ENCODE results near the gene SLC38A3.

SLC38A3 gene

GRCh38 chr3:50201573-50202315 lies 3.3 kb upstream of the SLC38A3 start:
- Histone ChIP-seq H3K4me1 (ENCODE audit: control insufficient read depth, insufficient read depth, low read length, poor library complexity, severe bottlenecking) (peaks cover 14% of the 10 kb centered on the region), H3K36me3 (ENCODE audit: control insufficient read depth, insufficient read depth, low read length) (no peaks in the 10 kb centered on the region), H3K9me3 (ENCODE audit: control insufficient read depth, low read length) (no peaks in the 10 kb centered on the region), H3K27me3 (replicated peaks; ENCODE audit: control insufficient read depth, insufficient read depth, low read length, poor library complexity, severe bottlenecking) (peaks cover 39% of the 10 kb centered on the region), H3K4me3 (ENCODE audit: insufficient read depth, low read depth, low read length, poor library complexity, severe bottlenecking) (no peak overlapping the region), H3K27ac (ENCODE audit: insufficient read depth, low read length, poor library complexity, severe bottlenecking) (no peak overlapping the region)
- DNase-seq, result no peak

- Histone ChIP-seq H3K4me1 (ENCODE audit: control insufficient read depth, insufficient read depth, low read length, poor library complexity, severe bottlenecking) (peaks cover 14% of the 10 kb centered on the region), H3K9me3 (ENCODE audit: control insufficient read depth, low read length) (no peaks in the 10 kb centered on the region), H3K36me3 (ENCODE audit: control insufficient read depth, insufficient read depth, low read length) (no peaks in the 10 kb centered on the region), H3K27me3 (replicated peaks; ENCODE audit: control insufficient read depth, insufficient read depth, low read length, poor library complexity, severe bottlenecking) (peaks cover 39% of the 10 kb centered on the region), H3K4me3 (ENCODE audit: insufficient read depth, low read depth, low read length, poor library complexity, severe bottlenecking) (no peak overlapping the region), H3K27ac (ENCODE audit: insufficient read depth, low read length, poor library complexity, severe bottlenecking) (no peak overlapping the region)
- no peak for DNase-seq
Measured at GRCh38 chr3:50202353-50203112, 2.5 kb upstream of the SLC38A3 start.

GRCh38 chr3:50203113-50203808 lies 1.8 kb upstream of the SLC38A3 start:
- Histone ChIP-seq H3K4me1 (ENCODE audit: control insufficient read depth, insufficient read depth, low read length, poor library complexity, severe bottlenecking) (peaks cover 14% of the 10 kb centered on the region), H3K36me3 (ENCODE audit: control insufficient read depth, insufficient read depth, low read length) (no peaks in the 10 kb centered on the region), H3K9me3 (ENCODE audit: control insufficient read depth, low read length) (no peaks in the 10 kb centered on the region), H3K27me3 (replicated peaks; ENCODE audit: control insufficient read depth, insufficient read depth, low read length, poor library complexity, severe bottlenecking) (peaks cover 39% of the 10 kb centered on the region), H3K4me3 (ENCODE audit: insufficient read depth, low read depth, low read length, poor library complexity, severe bottlenecking) (no peak overlapping the region), H3K27ac (ENCODE audit: insufficient read depth, low read length, poor library complexity, severe bottlenecking) (no peak overlapping the region)
- DNase-seq, result no peak

- Histone ChIP-seq H3K9me3 (ENCODE audit: control insufficient read depth, low read length) (no peaks in the 10 kb centered on the region), H3K27ac (ENCODE audit: insufficient read depth, low read length, poor library complexity, severe bottlenecking) (no peak overlapping the region), H3K36me3 (ENCODE audit: control insufficient read depth, insufficient read depth, low read length) (no peaks in the 10 kb centered on the region), H3K4me1 (ENCODE audit: control insufficient read depth, insufficient read depth, low read length, poor library complexity, severe bottlenecking) (peaks cover 14% of the 10 kb centered on the region), H3K4me3 (ENCODE audit: insufficient read depth, low read depth, low read length, poor library complexity, severe bottlenecking) (no peak overlapping the region), H3K27me3 (replicated peaks; ENCODE audit: control insufficient read depth, insufficient read depth, low read length, poor library complexity, severe bottlenecking) (peaks cover 39% of the 10 kb centered on the region)
- DNase-seq, result no peak
Measured at GRCh38 chr3:50203809-50204803, 965 bp upstream of the SLC38A3 start.

- peak overlapping the region; percentile 39 for H3K4me3 ChIP-seq (ENCODE audit: insufficient read depth, low read depth, low read length, poor library complexity, severe bottlenecking)
- no peak for DNase-seq
- H3K9me3 ChIP-seq (ENCODE audit: control insufficient read depth, low read length), result no peaks in the 10 kb centered on the region
- H3K27me3 ChIP-seq (replicated peaks; ENCODE audit: control insufficient read depth, insufficient read depth, low read length, poor library complexity, severe bottlenecking), result peaks cover 39% of the 10 kb centered on the region
- H3K4me1 ChIP-seq (ENCODE audit: control insufficient read depth, insufficient read depth, low read length, poor library complexity, severe bottlenecking), result peaks cover 14% of the 10 kb centered on the region
- H3K27ac ChIP-seq (ENCODE audit: insufficient read depth, low read length, poor library complexity, severe bottlenecking), result no peak overlapping the region
- no peaks in the 10 kb centered on the region for H3K36me3 ChIP-seq (ENCODE audit: control insufficient read depth, insufficient read depth, low read length)
Measured at GRCh38 chr3:50205413-50206276, 574 bp downstream of the SLC38A3 start.

GRCh38 chr3:50207359-50208042 lies 2.4 kb downstream of the SLC38A3 start:
- Histone ChIP-seq H3K4me3 (ENCODE audit: insufficient read depth, low read depth, low read length, poor library complexity, severe bottlenecking) (no peak overlapping the region), H3K4me1 (ENCODE audit: control insufficient read depth, insufficient read depth, low read length, poor library complexity, severe bottlenecking) (peaks cover 14% of the 10 kb centered on the region)

GRCh38 chr3:50208677-50209344 lies 3.7 kb downstream of the SLC38A3 start:
- peaks cover 14% of the 10 kb centered on the region for H3K4me1 ChIP-seq (ENCODE audit: control insufficient read depth, insufficient read depth, low read length, poor library complexity, severe bottlenecking)
- H3K9me3 ChIP-seq (ENCODE audit: control insufficient read depth, low read length), result no peaks in the 10 kb centered on the region
- no peak for DNase-seq
- H3K36me3 ChIP-seq (ENCODE audit: control insufficient read depth, insufficient read depth, low read length), result no peaks in the 10 kb centered on the region
- H3K27me3 ChIP-seq (replicated peaks; ENCODE audit: control insufficient read depth, insufficient read depth, low read length, poor library complexity, severe bottlenecking), result peaks cover 22% of the 10 kb centered on the region
- H3K27ac ChIP-seq (ENCODE audit: insufficient read depth, low read length, poor library complexity, severe bottlenecking), result no peak overlapping the region
- no peak overlapping the region for H3K4me3 ChIP-seq (ENCODE audit: insufficient read depth, low read depth, low read length, poor library complexity, severe bottlenecking)

More at GRCh38 chr3:50207359-50208042, 2.4 kb downstream of the SLC38A3 start:
- no peak overlapping the region for H3K27ac ChIP-seq (ENCODE audit: insufficient read depth, low read length, poor library complexity, severe bottlenecking)
- no peaks in the 10 kb centered on the region for H3K36me3 ChIP-seq (ENCODE audit: control insufficient read depth, insufficient read depth, low read length)
- no peak for DNase-seq
- H3K9me3 ChIP-seq (ENCODE audit: control insufficient read depth, low read length), result no peaks in the 10 kb centered on the region
- H3K27me3 ChIP-seq (replicated peaks; ENCODE audit: control insufficient read depth, insufficient read depth, low read length, poor library complexity, severe bottlenecking), result peaks cover 35% of the 10 kb centered on the region

GRCh38 chr3:50210176-50210509 lies 5.1 kb downstream of the SLC38A3 start:
- H3K4me3 ChIP-seq (ENCODE audit: insufficient read depth, low read depth, low read length, poor library complexity, severe bottlenecking), result no peak overlapping the region
- no peaks in the 10 kb centered on the region for H3K36me3 ChIP-seq (ENCODE audit: control insufficient read depth, insufficient read depth, low read length)
- no peak for DNase-seq
- no peak overlapping the region for H3K27ac ChIP-seq (ENCODE audit: insufficient read depth, low read length, poor library complexity, severe bottlenecking)
- peaks cover 10% of the 10 kb centered on the region for H3K27me3 ChIP-seq (replicated peaks; ENCODE audit: control insufficient read depth, insufficient read depth, low read length, poor library complexity, severe bottlenecking)
- H3K4me1 ChIP-seq (ENCODE audit: control insufficient read depth, insufficient read depth, low read length, poor library complexity, severe bottlenecking), result peaks cover 11% of the 10 kb centered on the region
- H3K9me3 ChIP-seq (ENCODE audit: control insufficient read depth, low read length), result no peaks in the 10 kb centered on the region
